HG02943 (cell line): ENCODE measurements around the gene OR1B1.
"Not testable (repeated sequence)": the region's sequence is repeated elsewhere in the genome, so short reads cannot be mapped to it uniquely, and the experiment has no call there.

Experiments
- ATAC-seq: cut with Tn5 transposase; IDR thresholded peaks from one replicate; pipeline ENCODE4 v1.9.1; 2021; ENCODE audit warnings: mild to moderate bottlenecking, low read depth, moderate library complexity; ENCODE audit not compliant: unreplicated experiment

OR1B1 gene

GRCh38 chr9:122657527-122657926 lies at the start of gene OR1B1:
Gene OR1B1 (minus strand): TSS chr9:122657627.
- no peak for ATAC-seq

- no peak for ATAC-seq
Observed at GRCh38 chr9:122695696-122696095, 38.3 kb upstream of the OR1B1 start.

DNA sequence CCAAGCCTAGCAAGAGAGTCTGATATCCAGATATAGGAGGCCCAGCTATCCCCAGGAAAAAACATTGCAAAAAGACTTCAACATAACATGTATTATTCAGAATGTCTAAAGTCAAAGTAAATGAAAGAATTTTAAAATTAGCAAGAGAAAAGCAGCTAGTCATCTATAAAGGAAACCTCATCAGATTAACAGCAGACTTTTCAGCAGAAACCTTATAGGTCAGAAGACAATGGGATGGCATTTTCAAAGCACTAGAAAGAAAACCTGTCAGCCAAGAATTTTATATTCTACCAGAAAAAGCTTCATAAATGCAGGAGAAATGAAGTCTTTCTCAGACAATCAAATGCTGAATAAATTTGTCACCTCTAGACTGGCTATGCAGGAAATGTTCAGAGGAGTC lies 27.4 kb upstream of the OR1B1 start:
- ATAC-seq, result no peak

DNA sequence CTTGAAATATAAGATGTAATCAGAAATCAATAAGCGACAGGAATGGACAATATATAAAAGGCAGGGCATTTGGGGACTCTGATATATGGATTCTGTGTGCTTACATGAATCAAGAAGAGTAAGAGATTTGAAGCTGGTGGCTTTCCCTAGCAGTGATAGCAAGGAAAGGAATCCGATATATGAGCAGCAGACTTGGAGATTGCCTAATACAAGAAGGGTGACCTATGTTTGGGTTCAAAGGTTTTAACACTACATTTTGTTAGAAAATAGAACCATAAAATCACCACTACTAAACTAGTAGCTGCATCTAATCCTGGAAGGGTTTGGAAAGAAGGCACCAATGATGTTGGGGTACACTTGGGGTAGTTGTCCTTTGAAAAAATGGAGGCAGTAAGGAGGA lies 15.1 kb upstream of the OR1B1 start:
- ATAC-seq, result no peak

- ATAC-seq, result no peak
Observed at GRCh38 chr9:122661416-122661815, 4.0 kb upstream of the OR1B1 start, which contains the start of gene OR1L1. Gene OR1L1 (plus strand): TSS chr9:122661716. CDS start chr9:122661716, 0 bp downstream.

- no peak for ATAC-seq
Observed at GRCh38 chr9:122656378-122656777, 1.0 kb downstream of the OR1B1 start.

DNA sequence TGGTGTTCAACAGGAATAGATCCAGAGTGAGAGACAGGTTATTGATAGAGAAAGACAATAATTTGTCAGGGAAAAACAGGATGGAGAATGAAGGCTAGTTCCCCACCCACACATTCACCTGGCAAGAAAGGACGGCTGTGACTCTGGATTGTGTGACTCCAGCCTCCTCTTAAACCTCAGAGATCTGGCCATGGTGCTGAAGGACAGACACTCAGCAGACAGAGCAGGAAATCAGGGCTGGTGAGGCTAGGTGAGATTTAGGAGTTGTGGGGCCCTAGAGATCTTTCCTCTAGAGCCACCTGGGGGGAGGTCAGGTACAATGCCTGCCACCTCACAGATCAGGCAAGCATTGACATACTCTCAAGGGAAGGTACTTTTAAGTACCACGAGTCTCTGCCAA lies 15.2 kb downstream of the OR1B1 start:
- no peak for ATAC-seq

GRCh38 chr9:122619996-122620395 lies 37.4 kb downstream of the OR1B1 start:
- ATAC-seq, result no peak

DNA sequence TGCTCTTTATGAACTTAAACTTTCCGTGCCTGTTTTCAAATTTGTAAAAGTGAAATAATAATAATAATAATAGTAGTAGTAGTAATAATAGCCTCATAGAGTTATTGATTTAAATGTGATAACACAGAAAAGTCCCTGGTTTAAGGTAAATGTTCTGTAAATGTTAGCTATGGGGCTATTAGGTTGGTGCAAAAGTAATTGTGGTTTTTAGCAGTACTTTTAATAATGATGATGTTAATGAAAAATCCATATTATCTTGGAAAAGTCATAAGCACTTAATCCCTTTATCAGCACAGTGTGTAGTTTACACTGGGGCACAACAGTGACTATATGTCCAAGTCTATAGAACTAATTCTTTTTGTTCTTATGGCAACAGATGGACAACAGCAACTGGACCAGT lies 43.1 kb downstream of the OR1B1 start, which contains the start of gene OR1Q1:
TSS of gene OR1Q1 (plus strand) at position 377 of the 400 bp plus-strand sequence. CDS start at position 377, 0 bp downstream.
- no peak for ATAC-seq

DNA sequence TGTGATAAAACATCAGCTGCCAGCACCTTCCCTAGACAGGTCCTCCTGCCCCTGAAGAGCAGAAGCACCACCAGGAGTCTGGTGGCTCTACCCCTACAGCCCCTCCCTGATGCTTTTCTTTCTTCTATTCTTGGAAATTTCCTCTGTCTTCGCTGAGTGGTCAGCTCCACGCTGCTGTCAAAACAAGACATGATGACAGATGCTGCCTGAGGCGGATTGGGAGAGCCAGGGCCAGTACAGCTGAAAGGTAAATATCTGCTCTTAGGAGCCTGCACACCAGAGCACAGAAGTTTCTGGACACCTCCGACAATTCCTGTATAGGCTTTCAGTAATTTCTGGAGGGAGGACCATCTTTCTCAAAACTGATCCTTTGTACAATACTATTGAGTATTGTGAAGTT lies 47.6 kb downstream of the OR1B1 start:
- no peak for ATAC-seq

DNA sequence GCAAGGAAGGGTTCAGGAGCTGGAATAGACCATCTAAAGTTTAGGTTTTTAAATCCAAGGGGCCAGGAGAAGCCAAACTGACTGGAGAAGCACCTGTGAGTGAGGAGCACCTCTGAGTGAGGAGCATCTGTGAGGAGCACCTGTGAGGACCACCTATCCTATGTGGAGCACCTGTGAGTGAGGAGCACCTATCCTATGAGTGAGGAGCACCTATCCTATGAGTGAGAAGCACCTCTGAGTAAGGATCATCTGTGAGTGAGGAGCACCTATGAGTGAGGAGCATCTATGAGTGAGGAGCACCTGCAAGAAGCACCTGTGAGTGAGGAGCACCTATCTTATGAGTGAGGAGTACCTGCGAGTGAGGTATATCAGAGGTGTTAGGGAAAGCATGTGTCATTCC lies 50.8 kb downstream of the OR1B1 start:
- no peak for ATAC-seq

DNA sequence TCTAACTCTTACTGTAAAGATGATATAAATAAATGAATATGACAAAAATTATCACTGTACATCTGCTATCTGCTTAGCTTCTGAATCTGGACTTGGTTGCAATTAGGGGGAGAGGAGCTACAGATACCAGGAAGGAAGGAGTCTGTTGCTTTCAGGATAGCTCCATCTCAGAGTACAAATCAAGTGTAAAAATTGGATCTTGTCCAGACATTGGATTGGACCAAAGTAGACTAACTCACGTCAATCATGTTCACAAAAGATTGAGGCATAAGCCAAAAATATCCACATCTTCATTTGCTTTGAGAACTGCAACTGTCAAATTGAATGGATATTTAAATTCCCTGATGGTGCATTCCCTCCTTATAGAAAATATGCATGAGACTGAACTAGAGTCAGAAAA lies 51.7 kb downstream of the OR1B1 start:
- no peak for ATAC-seq

GRCh38 chr9:122583284-122583683 lies 74.1 kb downstream of the OR1B1 start, which contains the start of gene OR1L8:
Gene OR1L8 (minus strand): TSS chr9:122583384. CDS start chr9:122568477, 14,907 bp downstream.
- not testable (repeated sequence) for ATAC-seq

DNA sequence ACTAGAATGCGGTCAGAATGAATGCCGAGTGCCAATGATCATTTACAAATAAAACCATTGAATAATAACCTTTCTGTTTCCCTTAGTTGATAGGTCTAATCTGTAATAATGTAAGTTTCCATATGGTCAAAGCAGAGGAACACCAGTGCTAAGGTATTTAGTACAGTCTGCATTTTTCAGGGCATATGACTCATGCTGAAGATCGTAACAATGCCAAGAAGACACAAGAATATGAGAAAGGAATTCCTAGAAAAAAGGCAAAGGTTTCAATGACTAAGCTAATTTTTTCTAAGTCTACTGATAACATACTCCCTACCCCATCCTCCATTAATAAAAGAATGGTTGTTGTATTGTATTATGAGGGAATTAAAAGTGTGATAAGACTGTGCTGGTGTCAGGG lies 77.1 kb downstream of the OR1B1 start:
- ATAC-seq, result no peak

- no peak for ATAC-seq
Observed at GRCh38 chr9:122579874-122580273, 77.6 kb downstream of the OR1B1 start.
